ENCODE measurements around the gene TMEM132E.
A peak's percentile ranks its signal among the peaks of the same experiment; 100 is the strongest.

Gene TMEM132E

DNA sequence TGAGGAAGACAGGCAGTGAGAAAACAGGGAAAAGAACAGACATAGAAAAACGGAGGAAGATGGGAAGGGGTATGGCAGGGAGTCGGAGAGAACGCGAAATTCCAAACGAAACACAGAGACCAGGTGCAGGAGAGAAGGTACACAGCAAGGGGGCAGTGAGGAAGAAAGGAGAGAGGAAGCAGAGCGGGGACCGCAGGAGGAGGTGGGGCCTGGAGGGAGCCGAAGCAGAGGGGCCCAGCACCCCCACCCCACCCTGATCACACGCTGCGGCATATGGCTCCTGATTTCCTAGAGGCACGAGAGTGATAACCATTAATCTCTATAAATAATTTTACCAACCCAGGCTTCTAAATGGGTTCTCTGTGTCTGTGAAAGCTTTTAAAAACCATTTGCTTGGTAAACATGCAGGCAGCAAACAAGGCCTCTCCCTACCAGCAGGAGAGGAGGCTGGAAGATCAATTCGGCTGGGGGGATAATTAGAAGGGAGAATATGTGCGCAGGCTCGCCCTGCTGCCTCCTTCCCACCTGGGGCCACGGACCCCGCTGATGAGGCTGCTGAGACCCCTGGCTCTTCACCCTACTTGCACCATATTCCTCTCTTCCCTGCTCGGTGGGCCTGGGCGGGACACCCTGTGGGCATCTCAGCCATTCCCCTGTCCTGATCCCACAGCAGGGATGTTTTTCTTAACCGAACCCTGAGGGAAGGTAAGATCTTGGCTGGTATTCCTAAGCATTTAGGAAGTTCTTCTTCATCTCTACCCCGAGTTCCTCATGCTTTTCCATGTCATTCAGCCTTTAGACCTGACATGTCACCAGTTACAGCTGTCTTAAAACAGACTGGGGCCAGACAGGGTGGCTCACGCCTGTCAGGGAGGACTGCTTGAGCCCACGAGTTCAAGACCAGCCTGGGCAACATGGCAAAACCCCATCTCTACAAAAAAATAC, 86.7 kb downstream of the TMEM132E start:
- Mint-ChIP-seq H3K9me3 (no peaks in the 10 kb centered on the region), H3K27ac (no peak overlapping the region), H3K36me3 (ENCODE audit: low read depth) (no peaks in the 10 kb centered on the region), H3K4me3 (no peak overlapping the region), H3K27me3 (ENCODE audit: low read depth, poor library complexity) (peaks cover 33% of the 10 kb centered on the region), H3K4me1 (peaks cover 12% of the 10 kb centered on the region)
- peak; percentile 22 for DNase-seq
- TF ChIP-seq, protein P1, sequence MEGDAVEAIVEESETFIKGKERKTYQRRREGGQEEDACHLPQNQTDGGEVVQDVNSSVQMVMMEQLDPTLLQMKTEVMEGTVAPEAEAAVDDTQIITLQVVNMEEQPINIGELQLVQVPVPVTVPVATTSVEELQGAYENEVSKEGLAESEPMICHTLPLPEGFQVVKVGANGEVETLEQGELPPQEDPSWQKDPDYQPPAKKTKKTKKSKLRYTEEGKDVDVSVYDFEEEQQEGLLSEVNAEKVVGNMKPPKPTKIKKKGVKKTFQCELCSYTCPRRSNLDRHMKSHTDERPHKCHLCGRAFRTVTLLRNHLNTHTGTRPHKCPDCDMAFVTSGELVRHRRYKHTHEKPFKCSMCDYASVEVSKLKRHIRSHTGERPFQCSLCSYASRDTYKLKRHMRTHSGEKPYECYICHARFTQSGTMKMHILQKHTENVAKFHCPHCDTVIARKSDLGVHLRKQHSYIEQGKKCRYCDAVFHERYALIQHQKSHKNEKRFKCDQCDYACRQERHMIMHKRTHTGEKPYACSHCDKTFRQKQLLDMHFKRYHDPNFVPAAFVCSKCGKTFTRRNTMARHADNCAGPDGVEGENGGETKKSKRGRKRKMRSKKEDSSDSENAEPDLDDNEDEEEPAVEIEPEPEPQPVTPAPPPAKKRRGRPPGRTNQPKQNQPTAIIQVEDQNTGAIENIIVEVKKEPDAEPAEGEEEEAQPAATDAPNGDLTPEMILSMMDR (IDR thresholded peaks at IDR 0.05) = no peak

DNA sequence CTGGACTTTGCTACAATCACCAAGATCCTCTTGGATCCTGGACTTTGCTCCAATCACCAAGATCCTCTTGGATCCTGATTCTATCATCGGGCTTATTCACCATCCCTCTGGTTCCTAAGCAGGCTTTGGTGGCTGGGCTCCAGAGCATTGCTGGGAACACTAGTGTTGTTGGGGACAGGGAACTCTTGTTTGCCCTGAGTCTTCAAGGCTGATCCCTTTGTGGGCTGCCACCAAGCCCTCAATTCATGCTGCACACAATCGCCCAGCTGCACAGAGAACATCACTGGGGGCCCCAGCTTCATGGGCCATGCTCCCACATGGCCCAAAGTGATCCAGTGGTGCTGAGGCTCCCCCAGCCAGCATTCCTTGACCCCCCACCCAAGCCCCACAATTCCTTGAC, 88.3 kb downstream of the TMEM132E start:
- H3K27me3 Mint-ChIP-seq (ENCODE audit: low read depth, poor library complexity) = peaks cover 31% of the 10 kb centered on the region

DNA sequence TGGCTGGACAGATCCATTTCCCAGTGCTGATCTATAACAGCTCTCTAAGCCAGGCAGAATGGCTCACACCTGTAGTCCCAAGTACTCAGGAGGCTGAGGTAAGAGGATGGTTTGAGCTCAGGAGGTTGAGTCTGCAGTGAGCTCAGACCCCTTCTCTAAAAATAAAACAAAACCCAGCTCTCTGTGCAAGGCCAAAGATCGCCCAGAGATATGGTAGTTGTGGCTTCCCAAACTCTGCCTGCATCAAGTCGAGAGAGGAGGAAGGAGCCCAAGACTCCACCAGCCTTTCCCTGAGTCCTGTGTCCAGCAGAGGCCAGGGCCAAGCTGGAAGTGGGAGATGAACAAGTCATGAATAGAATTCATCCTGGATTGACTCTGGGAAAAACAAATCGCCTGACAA, 88.8 kb downstream of the TMEM132E start:
- peaks cover 12% of the 10 kb centered on the region for H3K4me1 Mint-ChIP-seq
- H3K9me3 Mint-ChIP-seq = no peaks in the 10 kb centered on the region
- no peak overlapping the region for H3K27ac Mint-ChIP-seq
- H3K4me3 Mint-ChIP-seq = no peak overlapping the region
- DNase-seq = no peak
- H3K27me3 Mint-ChIP-seq (ENCODE audit: low read depth, poor library complexity) = peaks cover 34% of the 10 kb centered on the region
- H3K36me3 Mint-ChIP-seq (ENCODE audit: low read depth) = no peaks in the 10 kb centered on the region
- TF ChIP-seq, protein P1 (IDR thresholded peaks at IDR 0.05) = no peak

More for the DNA sequence above, 88.3 kb downstream of the TMEM132E start:
- H3K4me1 Mint-ChIP-seq = peaks cover 12% of the 10 kb centered on the region
- H3K9me3 Mint-ChIP-seq = no peaks in the 10 kb centered on the region
- no peaks in the 10 kb centered on the region for H3K36me3 Mint-ChIP-seq (ENCODE audit: low read depth)
- no peak overlapping the region for H3K4me3 Mint-ChIP-seq
- no peak for DNase-seq
- H3K27ac Mint-ChIP-seq = no peak overlapping the region
- TF ChIP-seq, protein P1 (IDR thresholded peaks at IDR 0.05) = no peak

DNA sequence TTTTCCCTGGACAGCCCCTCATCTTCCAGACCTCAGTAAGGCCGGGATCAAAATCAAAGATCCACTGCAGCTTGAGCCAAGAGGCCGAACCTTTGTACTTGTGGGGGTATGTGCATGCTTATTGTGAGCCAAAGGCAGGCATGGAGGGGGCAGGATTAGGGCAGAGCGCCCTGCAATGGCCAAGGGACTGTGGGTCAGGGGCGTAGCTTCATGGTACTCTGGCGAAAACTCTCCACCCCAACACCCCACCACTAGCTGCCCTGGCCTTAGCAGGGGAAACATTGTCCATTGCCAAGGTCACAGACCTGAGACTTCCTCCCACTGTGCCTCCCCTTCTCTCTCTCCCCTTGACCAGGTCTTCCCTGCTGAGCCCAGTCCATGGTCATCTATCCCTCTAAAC, 90.1 kb downstream of the TMEM132E start:
- H3K4me1 Mint-ChIP-seq = peaks cover 12% of the 10 kb centered on the region
- H3K27me3 Mint-ChIP-seq (ENCODE audit: low read depth, poor library complexity) = peaks cover 39% of the 10 kb centered on the region
- H3K27ac Mint-ChIP-seq = no peak overlapping the region
- H3K4me3 Mint-ChIP-seq = no peak overlapping the region
- DNase-seq = no peak
- TF ChIP-seq, protein P1 (IDR thresholded peaks at IDR 0.05) = no peak
- no peaks in the 10 kb centered on the region for H3K9me3 Mint-ChIP-seq
- no peaks in the 10 kb centered on the region for H3K36me3 Mint-ChIP-seq (ENCODE audit: low read depth)

DNA sequence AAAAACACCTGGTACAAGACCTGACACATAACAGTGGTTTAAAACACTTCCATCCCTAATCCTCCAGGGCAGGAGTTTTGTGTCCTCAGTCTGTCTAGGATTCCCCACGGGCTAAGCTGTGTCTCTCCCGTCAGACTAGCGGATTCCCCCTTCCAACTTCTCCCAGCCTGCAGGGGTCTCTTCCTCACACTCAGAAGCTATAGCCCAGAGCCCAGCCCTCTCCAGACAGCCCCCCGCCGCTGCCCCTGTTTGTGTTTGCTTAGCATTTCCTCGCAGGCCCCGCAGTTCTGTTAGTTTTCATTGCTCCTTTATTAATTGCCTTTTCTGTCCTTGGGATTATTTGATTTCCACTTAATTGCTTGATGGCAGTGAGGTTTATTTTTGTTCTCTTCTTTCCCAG, 91.2 kb downstream of the TMEM132E start:
- TF ChIP-seq, protein P1 (IDR thresholded peaks at IDR 0.05) = no peak
- Mint-ChIP-seq H3K4me1 (peaks cover 3% of the 10 kb centered on the region), H3K36me3 (ENCODE audit: low read depth) (no peaks in the 10 kb centered on the region), H3K27me3 (ENCODE audit: low read depth, poor library complexity) (peaks cover 43% of the 10 kb centered on the region), H3K27ac (no peak overlapping the region), H3K4me3 (no peak overlapping the region), H3K9me3 (no peaks in the 10 kb centered on the region)
- no peak for DNase-seq

DNA sequence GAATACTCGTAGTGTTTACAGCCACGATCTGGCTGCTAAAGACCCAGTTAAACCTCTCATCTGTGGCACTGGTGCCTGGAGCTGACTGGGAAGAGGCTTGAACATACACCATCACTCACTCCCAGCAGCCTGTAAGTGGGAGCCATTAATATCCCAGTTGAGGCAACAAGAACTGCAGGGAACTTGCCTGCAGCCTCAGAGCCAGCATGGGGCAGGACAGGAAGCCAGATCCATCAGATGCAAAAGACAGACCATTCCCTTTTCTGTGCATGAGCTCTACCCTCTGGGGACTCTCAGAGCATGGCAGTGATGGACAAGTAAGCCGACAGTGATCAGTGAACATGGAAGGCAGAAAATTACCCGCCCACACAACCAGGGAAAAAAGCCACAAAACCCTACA, 91.8 kb downstream of the TMEM132E start:
- no peak for DNase-seq
- H3K9me3 Mint-ChIP-seq = no peaks in the 10 kb centered on the region
- H3K4me1 Mint-ChIP-seq = no peaks in the 10 kb centered on the region
- H3K27ac Mint-ChIP-seq = no peak overlapping the region
- H3K4me3 Mint-ChIP-seq = no peak overlapping the region
- H3K27me3 Mint-ChIP-seq (ENCODE audit: low read depth, poor library complexity) = peaks cover 37% of the 10 kb centered on the region
- no peaks in the 10 kb centered on the region for H3K36me3 Mint-ChIP-seq (ENCODE audit: low read depth)
- TF ChIP-seq, protein P1 (IDR thresholded peaks at IDR 0.05) = no peak
